HEK293 (cell line): ENCODE measurements around the gene SSTR5.
A peak's percentile ranks its signal among the peaks of the same experiment; 100 is the strongest.

ENCODE experiments used
- GLI4 ChIP-seq: fragments of 450-650 bp; formaldehyde crosslinking; IDR thresholded peaks from 2 replicates; pipeline ENCODE4 v1.5.1; 2016; ENCODE audit warnings: missing biosample characterization, missing genetic modification characterization
- GLIS1 ChIP-seq: fragments of 450-650 bp; formaldehyde crosslinking; IDR thresholded peaks from 2 replicates; pipeline ENCODE4 v1.5.1; 2016; ENCODE audit warnings: missing biosample characterization, missing genetic modification characterization
- MYNN ChIP-seq: fragments of 450-650 bp; formaldehyde crosslinking; IDR thresholded peaks from 2 replicates; pipeline ENCODE4 v1.5.1; 2016; ENCODE audit warnings: missing biosample characterization, missing genetic modification characterization, borderline replicate concordance
- OSR2 ChIP-seq: fragments of 450-650 bp; formaldehyde crosslinking; IDR thresholded peaks from 2 replicates; pipeline ENCODE4 v1.5.1; 2016; ENCODE audit warnings: missing biosample characterization, missing genetic modification characterization
- SP3 ChIP-seq: fragments of 450-650 bp; formaldehyde crosslinking; IDR thresholded peaks from 2 replicates; pipeline ENCODE4 v1.5.1; 2016; ENCODE audit warnings: missing biosample characterization, missing genetic modification characterization
- ZNF16 ChIP-seq: fragments of 450-650 bp; formaldehyde crosslinking; IDR thresholded peaks from 2 replicates; pipeline ENCODE4 v1.5.1; 2016; ENCODE audit warnings: low read depth, missing biosample characterization, missing genetic modification characterization
- ZNF223 ChIP-seq: fragments of 450-650 bp; formaldehyde crosslinking; IDR thresholded peaks from 2 replicates; pipeline ENCODE4 v1.5.1; 2016; ENCODE audit warnings: missing biosample characterization, missing genetic modification characterization
- ZNF24 ChIP-seq: fragments of 450-650 bp; formaldehyde crosslinking; IDR thresholded peaks from 2 replicates; pipeline ENCODE4 v1.5.1; 2016; ENCODE audit warnings: missing biosample characterization, missing genetic modification characterization
- ZNF248 ChIP-seq: fragments of 450-650 bp; formaldehyde crosslinking; IDR thresholded peaks from 2 replicates; pipeline ENCODE4 v1.5.1; 2017; ENCODE audit warnings: missing biosample characterization, missing genetic modification characterization
- ZNF266 ChIP-seq: fragments of 450-650 bp; formaldehyde crosslinking; IDR thresholded peaks from 2 replicates; pipeline ENCODE4 v1.5.1; 2016; ENCODE audit warnings: missing biosample characterization, missing genetic modification characterization, low read depth
- ZNF302 ChIP-seq: fragments of 450-650 bp; formaldehyde crosslinking; IDR thresholded peaks from 2 replicates; pipeline ENCODE4 v1.5.1; 2016; ENCODE audit warnings: missing biosample characterization, missing genetic modification characterization, low read depth
- ZNF416 ChIP-seq: fragments of 450-650 bp; formaldehyde crosslinking; IDR thresholded peaks from 2 replicates; pipeline ENCODE4 v1.5.1; 2016; ENCODE audit warnings: missing biosample characterization, missing genetic modification characterization
- ZNF423 ChIP-seq: fragments of 450-650 bp; formaldehyde crosslinking; IDR thresholded peaks from 2 replicates; pipeline ENCODE4 v1.5.1; 2016; ENCODE audit warnings: missing biosample characterization, missing genetic modification characterization
- ZNF48 ChIP-seq: fragments of 450-650 bp; formaldehyde crosslinking; IDR thresholded peaks from 2 replicates; pipeline ENCODE4 v1.5.1; 2016; ENCODE audit warnings: missing biosample characterization, missing genetic modification characterization
- ZNF514 ChIP-seq: fragments of 450-650 bp; formaldehyde crosslinking; IDR thresholded peaks from 2 replicates; pipeline ENCODE4 v1.5.1; 2016; ENCODE audit warnings: missing biosample characterization, missing genetic modification characterization
- ZNF530 ChIP-seq: fragments of 450-650 bp; formaldehyde crosslinking; IDR thresholded peaks from 2 replicates; pipeline ENCODE4 v1.5.1; 2016; ENCODE audit warnings: low read depth, missing biosample characterization, missing genetic modification characterization
- ZNF747 ChIP-seq: fragments of 450-650 bp; formaldehyde crosslinking; IDR thresholded peaks from 2 replicates; pipeline ENCODE4 v1.5.1; 2016; ENCODE audit warnings: missing biosample characterization, missing genetic modification characterization
- ZNF830 ChIP-seq: fragments of 450-650 bp; IDR thresholded peaks from 2 replicates; pipeline ENCODE4 v1.5.0; 2018; ENCODE audit warnings: missing biosample characterization, missing genetic modification characterization, low read depth, mild to moderate bottlenecking, moderate library complexity
- ZNF843 ChIP-seq: fragments of 450-650 bp; formaldehyde crosslinking; IDR thresholded peaks from 2 replicates; pipeline ENCODE4 v1.5.1; 2016; ENCODE audit warnings: missing biosample characterization, missing genetic modification characterization
- ZXDB ChIP-seq: fragments of 450-650 bp; formaldehyde crosslinking; IDR thresholded peaks from 2 replicates; pipeline ENCODE4 v1.5.1; 2016; ENCODE audit warnings: missing biosample characterization, missing genetic modification characterization
- TF ChIP-seq, protein P1 (sequence below): sonication (generic); formaldehyde crosslinking; IDR thresholded peaks from 2 replicates; pipeline ENCODE4 v1.8.1; 2022; ENCODE audit warnings: mild to moderate bottlenecking, moderate library complexity, missing genetic modification reagents
- TF ChIP-seq, protein P2 (sequence below): fragments of 450-650 bp; formaldehyde crosslinking; conservative IDR thresholded peaks from 2 replicates; pipeline ENCODE4 v1.5.1; 2016; ENCODE audit warnings: low read depth, missing biosample characterization, missing genetic modification characterization
- TF ChIP-seq, protein P3 (sequence below): fragments of 450-650 bp; formaldehyde crosslinking; IDR thresholded peaks from 2 replicates; pipeline ENCODE4 v1.5.1; 2017; ENCODE audit warnings: missing biosample characterization, missing genetic modification characterization
- TF ChIP-seq, protein P4 (sequence below): fragments of 450-650 bp; formaldehyde crosslinking; IDR thresholded peaks from 2 replicates; pipeline ENCODE4 v1.5.1; 2016; ENCODE audit warnings: missing biosample characterization, missing genetic modification characterization, low read depth
- TF ChIP-seq, protein P5 (sequence below): fragments of 450-650 bp; formaldehyde crosslinking; IDR thresholded peaks from 2 replicates; pipeline ENCODE4; 2016; ENCODE audit warnings: missing biosample characterization, missing genetic modification characterization
- TF ChIP-seq, protein P6 (sequence below): fragments of 450-650 bp; formaldehyde crosslinking; IDR thresholded peaks from 2 replicates; pipeline ENCODE4 v1.5.1; 2016; ENCODE audit warnings: missing biosample characterization, missing genetic modification characterization

Gene SSTR5

DNA sequence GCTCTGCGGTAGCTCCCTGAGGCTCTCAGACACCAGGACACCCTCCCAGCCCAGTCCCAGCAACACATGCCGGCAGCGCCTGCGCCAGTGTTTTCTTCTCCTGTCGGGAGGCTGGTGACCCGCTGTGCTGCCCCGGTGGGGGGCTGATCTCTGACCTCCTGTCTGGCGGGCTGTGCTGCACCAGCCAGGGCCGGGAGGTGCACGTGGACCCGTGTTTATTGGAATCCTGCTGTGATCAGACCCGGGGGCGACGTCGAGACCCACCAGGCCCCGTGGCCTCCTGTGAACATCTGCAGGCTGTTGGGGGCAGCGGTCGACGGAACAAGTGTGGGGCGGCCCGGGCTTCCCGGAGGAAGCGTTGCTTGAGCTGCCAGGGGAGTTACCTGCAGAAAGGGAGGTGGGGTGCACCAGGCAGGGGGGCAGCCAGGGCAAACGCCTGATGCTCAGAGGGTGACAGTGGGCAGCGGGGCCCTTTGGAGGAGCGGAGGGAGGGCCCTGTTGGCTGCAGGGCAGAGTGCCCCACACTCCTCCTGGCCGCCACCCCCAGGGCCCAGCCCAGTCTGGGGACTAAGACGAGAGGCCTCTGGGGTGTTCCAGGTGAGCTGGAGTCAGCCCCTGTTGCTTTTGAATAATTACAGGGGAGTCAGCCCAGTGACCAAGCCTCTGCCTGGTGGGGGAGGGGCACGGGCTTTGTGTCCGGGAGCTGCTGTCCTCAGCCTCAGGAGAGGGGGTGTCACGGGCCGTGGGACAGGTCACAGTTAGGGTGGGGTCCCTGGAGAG, 2.3 kb upstream of the SSTR5 start (continued):
- peak; percentile 97 for TF ChIP-seq GLIS1 (tag by site-specific recombination)
- TF ChIP-seq, protein P1, sequence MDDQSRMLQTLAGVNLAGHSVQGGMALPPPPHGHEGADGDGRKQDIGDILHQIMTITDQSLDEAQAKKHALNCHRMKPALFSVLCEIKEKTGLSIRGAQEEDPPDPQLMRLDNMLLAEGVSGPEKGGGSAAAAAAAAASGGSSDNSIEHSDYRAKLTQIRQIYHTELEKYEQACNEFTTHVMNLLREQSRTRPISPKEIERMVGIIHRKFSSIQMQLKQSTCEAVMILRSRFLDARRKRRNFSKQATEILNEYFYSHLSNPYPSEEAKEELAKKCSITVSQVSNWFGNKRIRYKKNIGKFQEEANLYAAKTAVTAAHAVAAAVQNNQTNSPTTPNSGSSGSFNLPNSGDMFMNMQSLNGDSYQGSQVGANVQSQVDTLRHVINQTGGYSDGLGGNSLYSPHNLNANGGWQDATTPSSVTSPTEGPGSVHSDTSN (CRISPR knock-in tag): no peak
- TF ChIP-seq, protein P2, sequence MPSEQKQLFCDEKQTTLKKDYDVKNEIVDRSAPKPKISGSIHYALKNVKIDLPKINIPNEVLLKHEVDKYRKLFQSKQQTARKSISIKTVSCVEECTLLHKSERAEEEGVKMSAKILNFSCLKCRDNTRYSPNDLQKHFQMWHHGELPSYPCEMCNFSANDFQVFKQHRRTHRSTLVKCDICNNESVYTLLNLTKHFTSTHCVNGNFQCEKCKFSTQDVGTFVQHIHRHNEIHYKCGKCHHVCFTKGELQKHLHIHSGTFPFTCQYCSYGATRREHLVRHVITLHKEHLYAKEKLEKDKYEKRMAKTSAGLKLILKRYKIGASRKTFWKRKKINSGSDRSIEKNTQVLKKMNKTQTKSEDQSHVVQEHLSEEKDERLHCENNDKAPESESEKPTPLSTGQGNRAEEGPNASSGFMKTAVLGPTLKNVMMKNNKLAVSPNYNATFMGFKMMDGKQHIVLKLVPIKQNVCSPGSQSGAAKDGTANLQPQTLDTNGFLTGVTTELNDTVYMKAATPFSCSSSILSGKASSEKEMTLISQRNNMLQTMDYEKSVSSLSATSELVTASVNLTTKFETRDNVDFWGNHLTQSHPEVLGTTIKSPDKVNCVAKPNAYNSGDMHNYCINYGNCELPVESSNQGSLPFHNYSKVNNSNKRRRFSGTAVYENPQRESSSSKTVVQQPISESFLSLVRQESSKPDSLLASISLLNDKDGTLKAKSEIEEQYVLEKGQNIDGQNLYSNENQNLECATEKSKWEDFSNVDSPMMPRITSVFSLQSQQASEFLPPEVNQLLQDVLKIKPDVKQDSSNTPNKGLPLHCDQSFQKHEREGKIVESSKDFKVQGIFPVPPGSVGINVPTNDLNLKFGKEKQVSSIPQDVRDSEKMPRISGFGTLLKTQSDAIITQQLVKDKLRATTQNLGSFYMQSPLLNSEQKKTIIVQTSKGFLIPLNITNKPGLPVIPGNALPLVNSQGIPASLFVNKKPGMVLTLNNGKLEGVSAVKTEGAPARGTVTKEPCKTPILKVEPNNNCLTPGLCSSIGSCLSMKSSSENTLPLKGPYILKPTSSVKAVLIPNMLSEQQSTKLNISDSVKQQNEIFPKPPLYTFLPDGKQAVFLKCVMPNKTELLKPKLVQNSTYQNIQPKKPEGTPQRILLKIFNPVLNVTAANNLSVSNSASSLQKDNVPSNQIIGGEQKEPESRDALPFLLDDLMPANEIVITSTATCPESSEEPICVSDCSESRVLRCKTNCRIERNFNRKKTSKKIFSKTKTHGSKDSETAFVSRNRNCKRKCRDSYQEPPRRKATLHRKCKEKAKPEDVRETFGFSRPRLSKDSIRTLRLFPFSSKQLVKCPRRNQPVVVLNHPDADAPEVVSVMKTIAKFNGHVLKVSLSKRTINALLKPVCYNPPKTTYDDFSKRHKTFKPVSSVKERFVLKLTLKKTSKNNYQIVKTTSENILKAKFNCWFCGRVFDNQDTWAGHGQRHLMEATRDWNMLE (tag by site-specific recombination): no peak
- no peak for TF ChIP-seq ZNF24 (tag by site-specific recombination)
- no peak for TF ChIP-seq ZNF266 (tag by site-specific recombination)
- TF ChIP-seq ZNF248: no peak
- no peak for TF ChIP-seq ZNF843 (tag by site-specific recombination)
- TF ChIP-seq, protein P3, sequence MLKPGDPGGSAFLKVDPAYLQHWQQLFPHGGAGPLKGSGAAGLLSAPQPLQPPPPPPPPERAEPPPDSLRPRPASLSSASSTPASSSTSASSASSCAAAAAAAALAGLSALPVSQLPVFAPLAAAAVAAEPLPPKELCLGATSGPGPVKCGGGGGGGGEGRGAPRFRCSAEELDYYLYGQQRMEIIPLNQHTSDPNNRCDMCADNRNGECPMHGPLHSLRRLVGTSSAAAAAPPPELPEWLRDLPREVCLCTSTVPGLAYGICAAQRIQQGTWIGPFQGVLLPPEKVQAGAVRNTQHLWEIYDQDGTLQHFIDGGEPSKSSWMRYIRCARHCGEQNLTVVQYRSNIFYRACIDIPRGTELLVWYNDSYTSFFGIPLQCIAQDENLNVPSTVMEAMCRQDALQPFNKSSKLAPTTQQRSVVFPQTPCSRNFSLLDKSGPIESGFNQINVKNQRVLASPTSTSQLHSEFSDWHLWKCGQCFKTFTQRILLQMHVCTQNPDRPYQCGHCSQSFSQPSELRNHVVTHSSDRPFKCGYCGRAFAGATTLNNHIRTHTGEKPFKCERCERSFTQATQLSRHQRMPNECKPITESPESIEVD (tag by site-specific recombination): no peak
- no peak for TF ChIP-seq ZNF530 (tag by site-specific recombination)
- no peak for TF ChIP-seq ZNF302 (tag by site-specific recombination)
- no peak for TF ChIP-seq ZNF416
- no peak for TF ChIP-seq ZNF223 (tag by site-specific recombination)
- TF ChIP-seq SP3 (tag by site-specific recombination): no peak
- TF ChIP-seq ZNF48 (tag by site-specific recombination): no peak
- TF ChIP-seq ZXDB: no peak
- TF ChIP-seq ZNF423: peak; percentile 89
- no peak for TF ChIP-seq ZNF514 (tag by site-specific recombination)
- no peak for TF ChIP-seq ZNF747
- TF ChIP-seq, protein P4, sequence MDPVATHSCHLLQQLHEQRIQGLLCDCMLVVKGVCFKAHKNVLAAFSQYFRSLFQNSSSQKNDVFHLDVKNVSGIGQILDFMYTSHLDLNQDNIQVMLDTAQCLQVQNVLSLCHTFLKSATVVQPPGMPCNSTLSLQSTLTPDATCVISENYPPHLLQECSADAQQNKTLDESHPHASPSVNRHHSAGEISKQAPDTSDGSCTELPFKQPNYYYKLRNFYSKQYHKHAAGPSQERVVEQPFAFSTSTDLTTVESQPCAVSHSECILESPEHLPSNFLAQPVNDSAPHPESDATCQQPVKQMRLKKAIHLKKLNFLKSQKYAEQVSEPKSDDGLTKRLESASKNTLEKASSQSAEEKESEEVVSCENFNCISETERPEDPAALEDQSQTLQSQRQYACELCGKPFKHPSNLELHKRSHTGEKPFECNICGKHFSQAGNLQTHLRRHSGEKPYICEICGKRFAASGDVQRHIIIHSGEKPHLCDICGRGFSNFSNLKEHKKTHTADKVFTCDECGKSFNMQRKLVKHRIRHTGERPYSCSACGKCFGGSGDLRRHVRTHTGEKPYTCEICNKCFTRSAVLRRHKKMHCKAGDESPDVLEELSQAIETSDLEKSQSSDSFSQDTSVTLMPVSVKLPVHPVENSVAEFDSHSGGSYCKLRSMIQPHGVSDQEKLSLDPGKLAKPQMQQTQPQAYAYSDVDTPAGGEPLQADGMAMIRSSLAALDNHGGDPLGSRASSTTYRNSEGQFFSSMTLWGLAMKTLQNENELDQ (tag by site-specific recombination): no peak
- TF ChIP-seq, protein P5, sequence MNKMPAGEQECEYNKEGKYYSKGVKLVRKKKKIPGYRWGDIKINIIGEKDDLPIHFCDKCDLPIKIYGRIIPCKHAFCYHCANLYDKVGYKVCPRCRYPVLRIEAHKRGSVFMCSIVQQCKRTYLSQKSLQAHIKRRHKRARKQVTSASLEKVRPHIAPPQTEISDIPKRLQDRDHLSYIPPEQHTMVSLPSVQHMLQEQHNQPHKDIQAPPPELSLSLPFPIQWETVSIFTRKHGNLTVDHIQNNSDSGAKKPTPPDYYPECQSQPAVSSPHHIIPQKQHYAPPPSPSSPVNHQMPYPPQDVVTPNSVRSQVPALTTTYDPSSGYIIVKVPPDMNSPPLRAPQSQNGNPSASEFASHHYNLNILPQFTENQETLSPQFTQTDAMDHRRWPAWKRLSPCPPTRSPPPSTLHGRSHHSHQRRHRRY (tag by site-specific recombination): no peak
- TF ChIP-seq GLI4 (tag by site-specific recombination): no peak
- no peak for TF ChIP-seq OSR2 (tag by site-specific recombination)
- no peak for TF ChIP-seq ZNF16 (tag by site-specific recombination)
- TF ChIP-seq MYNN (tag by site-specific recombination): no peak
- TF ChIP-seq, protein P6, sequence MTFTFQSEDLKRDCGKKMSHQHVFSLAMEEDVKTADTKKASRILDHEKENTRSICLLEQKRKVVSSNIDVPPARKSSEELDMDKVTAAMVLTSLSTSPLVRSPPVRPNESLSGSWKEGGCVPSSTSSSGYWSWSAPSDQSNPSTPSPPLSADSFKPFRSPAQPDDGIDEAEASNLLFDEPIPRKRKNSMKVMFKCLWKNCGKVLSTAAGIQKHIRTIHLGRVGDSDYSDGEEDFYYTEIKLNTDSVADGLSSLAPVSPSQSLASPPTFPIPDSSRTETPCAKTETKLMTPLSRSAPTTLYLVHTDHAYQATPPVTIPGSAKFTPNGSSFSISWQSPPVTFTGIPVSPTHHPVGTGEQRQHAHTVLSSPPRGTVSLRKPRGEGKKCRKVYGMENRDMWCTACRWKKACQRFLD (tag by site-specific recombination): no peak
- no peak for TF ChIP-seq ZNF830 (tag by site-specific recombination)
